GM15510 (cell line): ENCODE data around the gene PTPRN2.

ENCODE experiments used
- POLR2A ChIP-seq: IDR thresholded peaks from 3 replicates; pipeline ENCODE4 v1.6.1; 2011; ENCODE audit warnings: borderline replicate concordance; ENCODE audit not compliant: insufficient read length; ENCODE audit errors: extremely low read depth

PTPRN2 gene

GRCh38 chr7:158587162-158588084 is at the start of gene PTPRN2:
Gene PTPRN2, minus strand, starts transcription at chr7:158587823.
- TF ChIP-seq POLR2A: no peak

GRCh38 chr7:158633055-158633956 is 45.7 kb upstream of the PTPRN2 start:
- no peak for TF ChIP-seq POLR2A

DNA sequence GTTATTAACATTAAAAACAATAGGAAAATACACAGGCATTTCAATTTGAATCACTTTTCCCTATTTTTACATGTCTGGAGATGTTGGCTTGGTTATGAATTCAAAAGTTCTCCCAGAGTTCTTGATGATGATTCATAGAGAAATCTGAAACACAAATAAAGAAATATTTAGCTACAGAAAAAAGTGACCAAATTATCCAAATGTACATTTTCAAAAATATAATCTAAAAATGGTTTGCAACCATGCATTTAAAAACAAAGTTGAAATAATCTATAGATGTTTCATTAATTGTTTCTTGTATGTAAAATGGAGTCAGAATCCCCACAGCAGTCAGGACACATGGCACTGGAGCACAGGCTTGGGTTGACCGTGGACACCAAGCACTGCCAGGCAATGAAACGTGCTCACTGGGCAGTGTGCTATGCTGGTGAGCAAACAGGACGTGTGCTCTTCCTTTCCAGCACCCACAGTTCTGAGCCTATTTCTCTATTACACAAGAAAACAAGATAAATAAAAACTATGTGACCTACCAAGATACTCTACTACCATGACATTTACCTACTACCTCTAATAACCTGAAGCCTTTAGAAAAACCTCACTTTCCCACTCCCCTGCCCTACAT is 44.1 kb upstream of the PTPRN2 start:
- TF ChIP-seq POLR2A: no peak

- TF ChIP-seq POLR2A: no peak
These were observed 35.6 kb upstream of the PTPRN2 start for GRCh38 chr7:158623241-158623640.

DNA sequence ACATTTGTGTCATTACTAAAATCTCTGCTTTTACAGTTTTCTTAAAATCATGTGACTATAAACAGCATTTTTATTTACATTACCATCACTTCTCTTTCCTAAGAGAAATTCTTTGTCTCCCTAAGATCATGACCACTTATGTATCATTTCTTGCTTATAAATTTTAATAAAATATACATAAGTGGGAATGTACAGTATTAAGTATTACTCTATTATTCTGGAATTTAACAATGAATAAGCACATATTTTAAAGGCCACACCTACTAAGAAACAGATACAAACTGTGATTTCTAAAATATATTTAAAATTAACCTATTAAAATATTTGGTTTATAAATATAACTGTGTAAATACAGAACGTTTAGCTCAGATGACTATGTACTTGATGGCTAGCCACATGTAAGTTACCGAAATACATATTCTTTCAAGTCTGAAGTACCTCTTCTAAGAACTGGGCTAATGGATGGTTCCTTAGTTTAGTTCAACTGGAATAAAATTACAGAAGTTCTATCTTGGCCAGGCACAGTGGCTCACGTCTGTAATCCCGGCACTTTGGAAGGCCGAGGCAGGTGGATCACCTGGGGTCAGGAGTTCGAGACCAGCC is 33.3 kb upstream of the PTPRN2 start:
- no peak for TF ChIP-seq POLR2A

GRCh38 chr7:158620418-158620817 is 32.8 kb upstream of the PTPRN2 start:
- TF ChIP-seq POLR2A: no peak

GRCh38 chr7:158618745-158619140 is 31.1 kb upstream of the PTPRN2 start:
- no peak for TF ChIP-seq POLR2A

DNA sequence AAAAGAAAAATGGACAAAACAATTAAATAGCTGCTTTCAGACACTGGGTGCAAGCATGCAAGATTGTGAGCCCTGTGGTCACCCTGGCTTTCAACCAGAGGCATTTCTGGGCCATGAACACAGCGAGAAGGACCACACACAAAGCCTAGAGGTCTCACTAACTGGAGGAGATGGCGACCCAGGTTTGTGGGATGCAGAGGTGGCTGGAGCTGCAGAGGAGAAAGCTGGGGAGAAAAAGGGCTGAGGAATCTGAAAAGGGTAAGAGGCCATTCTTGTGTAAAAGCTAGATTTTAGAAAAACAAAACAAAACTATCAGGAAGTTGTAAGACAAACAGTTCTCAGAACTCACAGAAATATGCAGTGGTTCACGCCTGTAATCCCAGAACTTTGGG is 30.1 kb upstream of the PTPRN2 start:
- no peak for TF ChIP-seq POLR2A

- no peak for TF ChIP-seq POLR2A
These were observed 28.4 kb upstream of the PTPRN2 start for GRCh38 chr7:158616050-158616449.

- TF ChIP-seq POLR2A: no peak
These were observed 27.1 kb upstream of the PTPRN2 start for GRCh38 chr7:158614700-158615099.

GRCh38 chr7:158613481-158613880 is 25.9 kb upstream of the PTPRN2 start:
- TF ChIP-seq POLR2A: no peak

DNA sequence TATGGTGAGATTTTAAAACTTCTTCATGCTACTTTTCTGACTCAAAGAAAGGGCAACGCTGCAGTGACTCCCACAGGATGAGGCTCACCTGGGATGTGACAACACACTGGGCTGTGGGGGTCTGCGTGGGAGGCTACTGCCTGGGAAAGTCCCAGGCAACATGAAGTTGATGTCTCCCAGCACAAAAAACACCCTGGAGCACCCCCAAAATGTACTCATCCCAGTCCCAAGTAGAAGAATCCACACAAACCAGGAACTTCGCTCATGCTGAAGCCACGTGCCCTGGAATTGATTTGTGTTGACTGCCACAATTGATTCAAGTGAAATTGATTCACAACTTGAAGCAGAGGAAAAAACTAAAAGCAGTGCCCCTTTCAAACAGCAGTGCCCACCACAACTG is 24.9 kb upstream of the PTPRN2 start:
- no peak for TF ChIP-seq POLR2A

- no peak for TF ChIP-seq POLR2A
These were observed 23.9 kb upstream of the PTPRN2 start for GRCh38 chr7:158611541-158611940.

- no peak for TF ChIP-seq POLR2A
These were observed 21.8 kb upstream of the PTPRN2 start for GRCh38 chr7:158609313-158609974.
